Cardiac fibroblast (primary cell): ENCODE data around the gene DNAJC28.
"Not testable (repeated sequence)": the region's sequence is repeated elsewhere in the genome, so short reads cannot be mapped to it uniquely, and the experiment has no call there.

Experiments used
- DNase-seq, 2 donors: peaks; one replicate each; pipeline versions ENCODE4 v3.0.0 to v3.0.0-alpha.2; 2010; ENCODE audit warnings: low read depth in 2 of 2
- H3K4me3 ChIP-seq, 2 donors: replicated peaks in 1 of 2; 1 replicate in 1 of 2; 2 replicates in 1 of 2; pipeline ENCODE4 v1.5.1; 2011; ENCODE audit warnings: low read depth in 2 of 2, low read length in 2 of 2, mild to moderate bottlenecking in 2 of 2, moderate library complexity in 1 of 2
- TF ChIP-seq, protein P1 (sequence below): IDR thresholded peaks from one replicate; pipeline ENCODE4 v1.5.1; 2011; ENCODE audit warnings: low read depth, mild to moderate bottlenecking, low read length, inconsistent platforms

DNAJC28 gene

DNA sequence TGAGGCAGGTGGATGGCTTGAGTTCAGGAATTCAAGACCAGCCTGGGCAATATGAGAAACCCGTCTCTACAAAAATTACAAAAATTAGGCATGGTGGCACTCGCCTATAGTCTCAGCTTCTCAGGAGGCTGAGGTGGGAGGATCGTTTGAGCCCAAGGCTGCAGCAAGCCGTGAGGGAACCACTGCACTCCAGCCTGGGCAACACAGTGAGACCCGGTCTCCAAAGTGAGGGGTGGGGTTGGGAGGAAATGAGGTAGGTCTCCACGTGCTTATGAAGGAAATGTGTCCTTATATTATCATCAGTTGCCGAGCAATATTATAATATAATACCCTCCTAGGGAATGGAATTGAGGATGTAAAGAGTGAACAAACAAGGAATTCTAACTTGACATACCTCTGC lies 14.4 kb downstream of the DNAJC28 start:
- no peak overlapping the region for H3K4me3 ChIP-seq
- TF ChIP-seq, protein P1, sequence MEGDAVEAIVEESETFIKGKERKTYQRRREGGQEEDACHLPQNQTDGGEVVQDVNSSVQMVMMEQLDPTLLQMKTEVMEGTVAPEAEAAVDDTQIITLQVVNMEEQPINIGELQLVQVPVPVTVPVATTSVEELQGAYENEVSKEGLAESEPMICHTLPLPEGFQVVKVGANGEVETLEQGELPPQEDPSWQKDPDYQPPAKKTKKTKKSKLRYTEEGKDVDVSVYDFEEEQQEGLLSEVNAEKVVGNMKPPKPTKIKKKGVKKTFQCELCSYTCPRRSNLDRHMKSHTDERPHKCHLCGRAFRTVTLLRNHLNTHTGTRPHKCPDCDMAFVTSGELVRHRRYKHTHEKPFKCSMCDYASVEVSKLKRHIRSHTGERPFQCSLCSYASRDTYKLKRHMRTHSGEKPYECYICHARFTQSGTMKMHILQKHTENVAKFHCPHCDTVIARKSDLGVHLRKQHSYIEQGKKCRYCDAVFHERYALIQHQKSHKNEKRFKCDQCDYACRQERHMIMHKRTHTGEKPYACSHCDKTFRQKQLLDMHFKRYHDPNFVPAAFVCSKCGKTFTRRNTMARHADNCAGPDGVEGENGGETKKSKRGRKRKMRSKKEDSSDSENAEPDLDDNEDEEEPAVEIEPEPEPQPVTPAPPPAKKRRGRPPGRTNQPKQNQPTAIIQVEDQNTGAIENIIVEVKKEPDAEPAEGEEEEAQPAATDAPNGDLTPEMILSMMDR = no peak
- no peak for DNase-seq

DNA sequence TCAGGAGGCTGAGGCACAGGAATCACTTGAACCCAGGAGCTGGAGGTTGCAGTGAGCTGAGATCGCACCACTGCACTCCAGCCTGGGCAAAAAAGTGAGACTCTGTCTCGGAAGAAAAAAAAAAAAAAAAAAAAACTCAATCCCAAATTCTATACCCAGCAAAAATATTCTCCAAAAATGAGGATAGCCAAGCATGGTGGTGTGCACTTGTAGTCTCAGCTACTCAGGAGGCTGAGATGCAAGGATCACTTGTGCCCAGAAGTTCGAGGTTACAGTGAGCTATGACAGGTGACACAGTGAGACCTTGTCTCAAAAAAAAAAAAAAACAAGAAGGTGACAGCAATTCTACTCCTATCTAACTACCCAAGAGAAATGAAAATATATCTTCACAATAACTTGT lies 18.2 kb downstream of the DNAJC28 start:
- no peak for DNase-seq
- TF ChIP-seq, protein P1 = no peak
- H3K4me3 ChIP-seq = no peak overlapping the region

DNA sequence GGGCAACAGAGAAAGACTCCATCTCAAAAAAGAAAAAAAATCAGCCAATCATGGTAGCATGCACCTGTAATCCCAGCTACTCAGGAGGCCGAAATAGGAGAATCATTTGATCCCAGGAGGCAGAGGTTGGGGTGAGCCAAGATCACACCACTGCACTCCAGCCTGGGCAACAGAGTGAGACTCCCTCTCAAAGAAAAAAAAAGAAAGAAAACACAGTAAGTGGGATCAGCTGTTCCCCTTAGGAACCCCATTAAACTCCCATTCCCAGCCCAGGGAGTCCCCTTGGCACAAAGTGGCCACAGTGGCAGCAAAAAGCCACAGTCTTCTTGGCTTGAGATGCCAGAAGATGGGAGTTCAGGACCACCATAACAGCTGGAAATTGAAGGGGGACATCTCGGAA lies 20.8 kb downstream of the DNAJC28 start:
- no peak overlapping the region for H3K4me3 ChIP-seq
- TF ChIP-seq, protein P1 = no peak
- no peak for DNase-seq

DNA sequence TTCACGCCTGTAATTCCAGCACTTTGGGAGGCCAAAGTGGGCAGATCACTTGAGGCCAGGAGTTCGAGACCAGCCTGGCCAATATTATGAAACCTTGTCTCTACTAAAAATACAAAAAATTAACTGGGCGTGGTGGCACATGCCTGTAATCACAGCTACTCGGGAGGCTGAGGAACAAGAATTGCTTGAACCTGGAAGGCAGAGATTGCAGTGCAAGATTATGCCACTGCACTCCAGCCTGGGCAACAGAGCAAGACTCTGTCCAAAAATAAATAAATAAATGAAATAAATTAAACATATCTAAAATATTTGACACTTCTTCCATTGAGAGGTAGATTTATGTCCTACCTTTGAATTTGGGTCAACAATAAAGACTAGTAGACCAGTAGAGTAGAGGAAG lies 22.3 kb downstream of the DNAJC28 start:
- DNase-seq, H3K4me3 ChIP-seq: not testable (repeated sequence)

DNA sequence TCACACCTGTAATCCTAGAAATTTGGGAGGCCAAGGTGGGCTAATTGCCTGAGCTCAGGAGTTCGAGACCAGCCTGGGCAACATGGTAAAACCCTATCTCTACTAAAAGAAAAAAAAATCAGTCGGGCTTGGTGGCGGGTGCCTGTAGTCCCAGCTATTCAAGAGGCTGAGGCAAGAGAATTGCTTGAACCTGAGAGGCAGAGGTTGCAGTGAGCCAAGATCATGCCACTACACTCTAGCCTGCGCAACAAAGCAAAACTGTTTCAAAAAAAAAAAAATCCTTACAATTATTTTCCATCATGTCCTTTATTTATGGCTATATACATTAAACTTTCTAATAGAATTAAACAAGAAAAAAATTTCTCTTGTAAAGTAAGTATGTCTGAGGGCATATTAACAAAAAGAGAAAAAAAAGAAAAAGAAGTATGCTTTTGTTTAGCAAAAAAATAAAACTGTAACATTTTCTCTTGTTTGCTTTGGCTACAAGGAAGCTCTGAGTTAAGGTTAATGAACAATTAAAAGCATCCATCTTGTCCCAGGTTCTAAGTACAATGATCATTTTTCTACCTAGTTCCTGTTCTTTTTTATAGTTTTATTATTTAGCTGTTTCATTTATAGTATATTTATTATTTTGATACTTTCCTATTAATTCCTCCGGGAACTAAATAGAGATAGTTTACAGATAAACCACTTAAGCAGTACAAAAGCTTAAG lies 29.8 kb downstream of the DNAJC28 start:
- TF ChIP-seq, protein P1 = no peak
- DNase-seq = no peak
- no peak overlapping the region for H3K4me3 ChIP-seq

DNA sequence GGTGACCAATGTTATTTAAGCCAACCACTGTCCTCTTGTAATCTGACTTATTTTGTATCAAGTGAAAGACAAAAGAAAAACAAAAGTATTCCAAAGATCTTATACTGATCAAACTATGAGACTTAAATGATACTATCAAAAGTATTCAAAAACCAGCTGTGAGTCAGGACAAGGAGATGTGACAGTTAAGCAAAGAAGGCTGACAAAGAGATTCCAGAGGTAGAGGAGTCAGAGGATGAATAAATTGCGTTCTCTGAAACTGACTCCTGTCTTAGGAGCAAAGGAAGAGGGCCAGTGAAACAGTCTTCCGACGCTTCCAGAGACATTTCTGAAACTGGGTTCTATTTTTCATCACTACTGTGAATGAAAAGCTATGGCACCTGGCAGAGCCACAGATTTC lies 32.7 kb downstream of the DNAJC28 start:
- no peak overlapping the region for H3K4me3 ChIP-seq
- TF ChIP-seq, protein P1 = no peak
- no peak for DNase-seq

DNA sequence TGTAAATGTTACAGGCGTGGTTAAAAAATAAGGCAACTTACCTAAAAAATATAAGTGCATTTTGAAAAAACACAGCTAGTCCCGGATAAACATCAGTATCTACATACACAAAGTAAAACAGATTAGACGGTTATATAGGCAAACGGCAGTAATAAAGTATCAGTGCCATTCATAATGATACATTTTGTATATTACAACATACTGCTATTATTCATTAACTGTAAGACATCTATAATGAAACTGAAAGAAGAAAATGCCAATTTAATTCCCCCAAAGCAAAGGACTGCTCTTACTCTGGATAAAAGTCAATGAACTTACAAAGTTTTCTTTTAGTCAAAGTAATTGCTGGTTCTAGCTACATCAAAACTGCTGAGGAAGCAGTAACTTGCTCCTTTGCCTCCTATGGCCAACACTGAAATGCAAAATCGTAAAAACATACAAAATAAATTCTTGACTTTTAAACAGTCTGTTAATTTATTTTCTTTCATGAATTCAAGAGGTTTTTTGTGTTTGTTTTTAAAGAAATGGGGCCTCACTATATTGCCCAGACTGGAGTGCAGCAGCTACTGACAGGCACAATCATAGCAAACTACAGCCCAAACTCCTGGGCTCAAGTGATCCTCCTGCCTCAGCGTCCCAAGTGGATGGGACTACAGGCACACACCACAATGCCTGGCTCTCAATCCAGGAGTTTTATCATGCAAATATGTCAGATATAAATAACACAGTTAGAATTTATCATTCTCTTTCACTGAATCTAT lies 35.6 kb downstream of the DNAJC28 start:
- DNase-seq = no peak
- TF ChIP-seq, protein P1 = no peak
- H3K4me3 ChIP-seq = no peak overlapping the region
